ENCODE results near the gene MACROD1.

MACROD1 gene

DNA sequence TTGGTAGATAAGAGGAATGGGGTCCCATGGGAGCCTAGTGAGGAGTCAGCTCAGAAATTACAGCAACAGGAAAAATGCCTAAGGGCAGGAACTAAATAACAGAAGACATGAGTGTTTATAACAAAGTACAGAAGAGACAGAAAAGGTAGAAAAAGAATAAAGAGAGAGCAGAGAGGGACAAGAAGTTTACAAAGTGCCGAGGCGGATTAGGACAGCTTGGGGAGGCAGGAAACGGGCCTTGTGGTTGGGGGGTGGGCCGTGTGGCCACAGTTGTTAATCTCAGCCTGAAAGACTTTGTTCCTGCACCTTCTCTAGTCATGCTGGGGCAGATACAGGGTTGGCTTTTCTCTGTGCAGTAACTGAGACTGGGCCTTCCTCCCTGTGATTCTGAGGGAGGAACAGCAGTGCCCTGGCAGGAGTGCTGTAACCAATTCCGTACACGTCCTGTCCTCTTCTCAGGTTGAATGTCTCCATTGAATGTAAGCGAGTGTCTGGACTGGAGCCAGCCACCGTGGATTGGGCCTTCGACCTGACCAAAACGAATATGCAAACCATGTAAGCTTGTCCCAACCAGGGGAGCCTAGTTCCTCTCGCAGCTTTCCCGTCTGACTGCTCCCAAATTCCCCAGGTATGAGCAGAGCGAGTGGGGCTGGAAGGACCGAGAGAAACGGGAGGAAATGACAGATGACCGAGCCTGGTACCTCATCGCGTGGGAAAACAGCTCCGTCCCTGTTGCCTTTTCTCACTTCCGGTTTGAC, 214.0 kb downstream of the MACROD1 start:
- DNase-seq (ENCODE audit: low spot score) = no peak

Data from hematopoietic multipotent progenitor cell treated with erythropoietin and hydrocortisone succinate and interleukin-3 and kit ligand, for 15 days (in vitro differentiated cells).